Effector memory CD8-positive, alpha-beta T cell (primary cell): ENCODE results near the gene CES3.
"Not testable (repeated sequence)": the region's sequence is repeated elsewhere in the genome, so short reads cannot be mapped to it uniquely, and the experiment has no call there.

Experiments used
- ATAC-seq: fragments of 150-1000 bp; cut with Tn5 transposase; replicated peaks from 2 replicates; pipeline ENCODE4 v1.10.0; 2021; ENCODE audit warnings: mild to moderate bottlenecking, moderate library complexity
- DNase-seq, 3 experiments: peaks; one replicate each; pipeline ENCODE4 v3.0.0; 2021
- H3K27ac Mint-ChIP-seq, 2 donors: one replicate each; pipeline ENCODE4 v1.8.0; 2022; ENCODE audit warnings: mild to moderate bottlenecking in 2 of 2, mixed read lengths in 2 of 2, moderate library complexity in 2 of 2
- H3K27me3 Mint-ChIP-seq, 2 donors: one replicate each; pipeline ENCODE4 v1.8.0; 2022; ENCODE audit warnings: mixed read lengths in 2 of 2
- H3K36me3 Mint-ChIP-seq: one replicate; pipeline ENCODE4 v1.8.0; 2022; ENCODE audit warnings: mild to moderate bottlenecking, moderate library complexity, mixed read lengths; ENCODE audit not compliant: insufficient read depth
- H3K4me1 Mint-ChIP-seq, 2 donors: one replicate each; pipeline ENCODE4 v1.8.0; 2022; ENCODE audit warnings: low read depth in 2 of 2, mixed read lengths in 2 of 2
- H3K4me3 Mint-ChIP-seq, 2 donors: one replicate each; pipeline ENCODE4 v1.8.0; 2022; ENCODE audit warnings: mild to moderate bottlenecking in 2 of 2, mixed read lengths in 2 of 2, moderate library complexity in 2 of 2
- H3K9me3 Mint-ChIP-seq, 2 donors: one replicate each; pipeline ENCODE4 v1.8.0; 2022; ENCODE audit warnings: mixed read lengths in 2 of 2

Gene CES3

GRCh38 chr16:66972983-66973382, 11.9 kb downstream of the CES3 start:
- Mint-ChIP-seq H3K9me3 (no peaks in the 10 kb centered on the region), H3K36me3 (peaks cover 2% of the 10 kb centered on the region), H3K27me3 (peaks cover 0 to 10% of the 10 kb centered on the region in 2 donors), H3K27ac (no peak overlapping the region), H3K4me3 (no peak overlapping the region), H3K4me1 (peaks cover 8 to 16% of the 10 kb centered on the region in 2 donors)
- no peak for DNase-seq
- ATAC-seq, result no peak

GRCh38 chr16:66973716-66974115, 12.7 kb downstream of the CES3 start:
- Mint-ChIP-seq H3K27ac (no peak overlapping the region), H3K4me3 (no peak overlapping the region), H3K9me3 (no peaks in the 10 kb centered on the region), H3K4me1 (peaks cover 8 to 16% of the 10 kb centered on the region in 2 donors), H3K36me3 (peaks cover 6% of the 10 kb centered on the region), H3K27me3 (peaks cover 0 to 10% of the 10 kb centered on the region in 2 donors)
- ATAC-seq (no peak), DNase-seq (no peak)

- H3K4me3 Mint-ChIP-seq, result peak overlapping the region; percentile 78 to 79
- H3K4me1 Mint-ChIP-seq, result peaks cover 8 to 16% of the 10 kb centered on the region in 2 donors
- not testable (repeated sequence) for DNase-seq, H3K36me3 Mint-ChIP-seq, ATAC-seq, H3K27me3 Mint-ChIP-seq, H3K9me3 Mint-ChIP-seq
- peak overlapping the region in 1 of 2 donors; percentile 69 for H3K27ac Mint-ChIP-seq
Observed at GRCh38 chr16:66974156-66974931, 13.3 kb downstream of the CES3 start.

- Mint-ChIP-seq H3K27ac (peak overlapping the region in 1 of 2 donors; percentile 69), H3K4me1 (peaks cover 8 to 16% of the 10 kb centered on the region in 2 donors), H3K4me3 (peak overlapping the region; percentile 78 to 79)
- H3K36me3 Mint-ChIP-seq, ATAC-seq, H3K9me3 Mint-ChIP-seq, H3K27me3 Mint-ChIP-seq: not testable (repeated sequence)
- peak; percentile 20 to 32 (median 23) for DNase-seq
Observed at GRCh38 chr16:66974932-66975246, 13.8 kb downstream of the CES3 start.

DNA sequence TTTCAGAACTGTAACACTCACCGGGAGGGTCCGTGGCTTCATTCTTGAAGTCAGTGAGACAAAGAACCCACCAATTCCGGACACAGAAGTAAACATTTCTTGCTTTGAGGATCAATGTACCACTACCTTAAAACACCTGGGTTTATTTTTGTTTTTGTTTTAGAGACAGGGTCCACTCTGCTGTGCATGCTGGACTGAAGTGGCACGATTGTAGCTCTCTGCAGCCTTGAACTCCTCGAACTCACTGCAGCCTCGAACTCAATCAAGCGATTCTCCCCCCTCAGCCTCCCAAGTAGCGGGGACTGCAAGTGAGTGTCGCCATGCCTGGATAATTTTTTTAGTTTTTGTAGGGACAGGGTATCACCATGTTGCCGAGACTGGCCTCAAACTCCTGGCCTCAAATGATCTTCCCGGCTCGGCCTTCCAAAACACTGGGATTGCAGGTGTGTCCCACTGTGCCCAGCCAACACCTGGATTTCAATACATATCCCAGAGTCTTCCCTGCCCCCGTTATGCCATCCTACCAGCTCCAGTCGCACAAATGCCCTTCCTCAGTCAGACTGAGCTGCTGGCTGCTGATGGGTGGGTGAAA, 14.3 kb downstream of the CES3 start:
- no peak for DNase-seq
- peaks cover 8 to 16% of the 10 kb centered on the region in 2 donors for H3K4me1 Mint-ChIP-seq
- peak overlapping the region in 1 of 2 donors; percentile 69 for H3K27ac Mint-ChIP-seq
- H3K9me3 Mint-ChIP-seq, result no peaks in the 10 kb centered on the region
- H3K4me3 Mint-ChIP-seq, result peak overlapping the region; percentile 78 to 79
- peaks cover 0 to 6% of the 10 kb centered on the region in 2 donors for H3K27me3 Mint-ChIP-seq
- H3K36me3 Mint-ChIP-seq, result peaks cover 6% of the 10 kb centered on the region
- no peak for ATAC-seq

GRCh38 chr16:66976746-66977145, 15.7 kb downstream of the CES3 start:
- Mint-ChIP-seq H3K27ac (peak overlapping the region in 1 of 2 donors; percentile 62), H3K4me1 (peaks cover 8 to 16% of the 10 kb centered on the region in 2 donors), H3K9me3 (no peaks in the 10 kb centered on the region), H3K4me3 (no peak overlapping the region), H3K27me3 (no peaks in the 10 kb centered on the region), H3K36me3 (peaks cover 6% of the 10 kb centered on the region)
- DNase-seq (no peak), ATAC-seq (no peak)

DNA sequence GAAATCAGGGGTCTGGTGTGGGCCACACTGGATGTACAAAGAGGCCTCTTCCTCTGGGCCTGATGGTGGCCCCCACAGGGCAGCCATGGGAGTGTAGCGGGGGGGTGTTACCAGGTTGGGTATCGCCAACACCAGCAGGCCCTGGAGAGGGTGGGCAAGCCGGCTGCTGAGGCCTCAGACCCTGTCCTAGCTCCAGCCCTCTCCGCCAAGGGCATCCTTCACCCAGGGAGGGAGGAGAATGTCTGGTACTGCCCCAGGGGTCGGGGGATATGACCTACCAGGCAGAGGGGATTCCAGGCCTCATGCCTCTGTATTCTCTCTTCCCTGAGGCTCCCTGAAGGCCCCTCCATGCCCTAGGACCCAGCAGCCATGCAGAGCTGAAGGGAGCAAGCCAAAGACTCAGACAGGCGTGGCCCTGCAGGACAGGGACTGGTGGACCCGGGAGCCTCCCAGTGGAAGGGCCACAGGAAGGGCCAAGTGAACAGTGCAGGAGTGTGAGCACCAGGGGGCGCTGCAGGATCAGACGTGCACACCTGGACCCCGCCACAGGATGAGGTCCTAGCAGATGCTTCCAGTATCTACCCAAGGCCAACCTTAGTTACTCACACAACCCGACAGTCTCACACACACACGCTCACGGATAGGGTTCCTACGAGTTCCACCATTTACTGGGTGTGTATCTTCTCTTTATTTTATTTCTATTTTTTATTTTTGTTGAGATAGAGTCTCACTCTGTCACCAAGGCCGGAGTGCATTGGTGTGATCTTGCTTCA, 16.5 kb downstream of the CES3 start:
- no peak overlapping the region for H3K4me3 Mint-ChIP-seq
- no peaks in the 10 kb centered on the region for H3K27me3 Mint-ChIP-seq
- H3K4me1 Mint-ChIP-seq, result peaks cover 8 to 20% of the 10 kb centered on the region in 2 donors
- peak; percentile 100 for ATAC-seq
- no peaks in the 10 kb centered on the region for H3K9me3 Mint-ChIP-seq
- H3K27ac Mint-ChIP-seq, result no peak overlapping the region
- DNase-seq, result peak; percentile 86 to 87 (median 86)
- peaks cover 6% of the 10 kb centered on the region for H3K36me3 Mint-ChIP-seq

GRCh38 chr16:66979011-66979717, 18.1 kb downstream of the CES3 start:
- Mint-ChIP-seq H3K27me3 (no peaks in the 10 kb centered on the region), H3K4me3 (no peak overlapping the region), H3K4me1 (peaks cover 8 to 20% of the 10 kb centered on the region in 2 donors), H3K36me3 (peaks cover 6% of the 10 kb centered on the region), H3K9me3 (no peaks in the 10 kb centered on the region), H3K27ac (no peak overlapping the region)
- ATAC-seq, result no peak
- no peak for DNase-seq

GRCh38 chr16:66983033-66983432, 22.0 kb downstream of the CES3 start:
- H3K27me3 Mint-ChIP-seq, result no peaks in the 10 kb centered on the region
- DNase-seq, result no peak
- no peak for ATAC-seq
- H3K36me3 Mint-ChIP-seq, result peaks cover 4% of the 10 kb centered on the region
- no peaks in the 10 kb centered on the region for H3K9me3 Mint-ChIP-seq
- no peak overlapping the region for H3K4me3 Mint-ChIP-seq
- peaks cover 11 to 17% of the 10 kb centered on the region in 2 donors for H3K4me1 Mint-ChIP-seq
- H3K27ac Mint-ChIP-seq, result no peak overlapping the region

DNA sequence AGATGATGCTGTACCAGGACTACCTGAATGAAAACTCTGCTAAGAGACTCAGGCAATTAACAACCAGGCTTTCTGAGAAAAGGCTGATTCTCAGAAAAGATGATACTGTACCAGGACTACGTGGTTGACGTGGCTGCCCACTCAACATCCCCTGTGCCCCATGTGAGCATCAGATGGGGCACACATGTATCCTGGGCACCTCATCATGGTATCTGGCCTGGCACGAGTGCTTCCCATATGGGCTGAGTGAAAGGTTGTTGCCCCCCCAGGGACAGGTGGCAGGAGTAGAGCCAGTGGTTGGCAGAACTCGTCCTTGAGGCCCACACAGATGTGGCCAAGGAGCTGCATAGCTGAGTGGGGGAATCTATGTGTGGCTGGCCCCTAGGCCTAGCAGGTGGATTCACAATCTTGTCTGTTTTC, 23.8 kb downstream of the CES3 start:
- Mint-ChIP-seq H3K27me3 (no peaks in the 10 kb centered on the region), H3K27ac (peak overlapping the region; percentile 85 to 93), H3K36me3 (no peaks in the 10 kb centered on the region), H3K4me1 (peaks cover 11 to 17% of the 10 kb centered on the region in 2 donors), H3K4me3 (no peak overlapping the region), H3K9me3 (no peaks in the 10 kb centered on the region)
- DNase-seq, result no peak
- ATAC-seq, result peak; percentile 32

GRCh38 chr16:66986559-66986958, 25.5 kb downstream of the CES3 start:
- Mint-ChIP-seq H3K36me3 (no peaks in the 10 kb centered on the region), H3K9me3 (no peaks in the 10 kb centered on the region), H3K4me3 (no peak overlapping the region), H3K4me1 (peaks cover 11 to 17% of the 10 kb centered on the region in 2 donors), H3K27me3 (no peaks in the 10 kb centered on the region), H3K27ac (no peak overlapping the region)
- no peak for ATAC-seq
- no peak for DNase-seq

GRCh38 chr16:66988197-66988788, 27.2 kb downstream of the CES3 start, which contains the start of gene CES4A:
Gene CES4A, plus strand, starts transcription at chr16:66988589. Its CDS starts 184 bp downstream, at chr16:66988773.
- no peaks in the 10 kb centered on the region for H3K36me3 Mint-ChIP-seq
- no peaks in the 10 kb centered on the region for H3K9me3 Mint-ChIP-seq

More at GRCh38 chr16:66988197-66988788, 27.2 kb downstream of the CES3 start, which contains the start of gene CES4A:
- DNase-seq (no peak), ATAC-seq (no peak)
- Mint-ChIP-seq H3K4me3 (no peak within 1 kb of the TSS), H3K27ac (no peak within 1 kb of the TSS), H3K4me1 (peaks cover 11 to 13% of the 10 kb centered on the region in 2 donors), H3K27me3 (no peaks in the 10 kb centered on the region)
